CD8-positive, alpha-beta memory T cell (primary cell): ENCODE results near the gene PARP3. TPM values are rescaled to one million over a fixed set of nuclear protein-coding genes. Genes with fewer than 3 reads are reported as not detected.
"Not testable (repeated sequence)": the region's sequence is repeated elsewhere in the genome, so short reads cannot be mapped to it uniquely, and the experiment has no call there.

Source experiments
- CTCF ChIA-PET: fragments of 350-600 bp; sonication (Branson Sonifier 250); formaldehyde crosslinking; loops from one replicate; lab custom pipeline; 2021; ENCODE audit warnings: antibody characterized with exemption; lab: Charles Lee
- POLR2A ChIA-PET: fragments of 350-600 bp; sonication (Branson Sonifier 250); formaldehyde crosslinking; loops from one replicate; lab custom pipeline; 2021; ENCODE audit warnings: antibody characterized with exemption; lab: Charles Lee
- DNase-seq, 5 donors: peaks; one replicate each; pipeline versions ENCODE4 v3.0.0 to v3.0.0-alpha.2; 2020 to 2022; ENCODE audit warnings: mixed read lengths in 1 of 5
- H3K27ac ChIP-seq: one replicate; pipeline ENCODE4 v1.7.0; 2013; ENCODE audit warnings: low read depth, mild to moderate bottlenecking, low read length, moderate library complexity
- H3K27me3 ChIP-seq: 2 replicates; pipeline ENCODE4 v1.7.0; 2013; ENCODE audit warnings: low read length, mild to moderate bottlenecking; ENCODE audit not compliant: insufficient read depth, poor library complexity, severe bottlenecking
- H3K36me3 ChIP-seq: 2 replicates; pipeline ENCODE4 v1.7.0; 2013; ENCODE audit warnings: mild to moderate bottlenecking, low read length, moderate library complexity; ENCODE audit not compliant: insufficient read depth
- H3K4me1 ChIP-seq: 2 replicates; pipeline ENCODE4 v1.7.0; 2013; ENCODE audit warnings: mild to moderate bottlenecking, low read length, moderate library complexity; ENCODE audit not compliant: insufficient read depth
- H3K4me3 ChIP-seq: 2 replicates; pipeline ENCODE4 v1.7.0; 2013; ENCODE audit warnings: mild to moderate bottlenecking, low read length
- H3K9me3 ChIP-seq: 2 replicates; pipeline ENCODE4 v1.7.0; 2013; ENCODE audit warnings: mild to moderate bottlenecking, low read length
- H3K27ac Mint-ChIP-seq, 8 donors: one replicate each; pipeline ENCODE4 v1.8.0; 2020 to 2021; ENCODE audit warnings: mixed read lengths in 8 of 8, mild to moderate bottlenecking in 6 of 8, inconsistent platforms in 3 of 8, moderate library complexity in 3 of 8
- H3K27me3 Mint-ChIP-seq, 2 donors: one replicate each; pipeline ENCODE4 v1.8.0; 2020 to 2021; ENCODE audit warnings: mixed read lengths in 2 of 2, mild to moderate bottlenecking in 1 of 2, moderate library complexity in 1 of 2
- H3K36me3 Mint-ChIP-seq, 3 donors: one replicate each; pipeline ENCODE4 v1.8.0; 2020 to 2021; ENCODE audit warnings: mixed read lengths in 3 of 3, inconsistent platforms in 1 of 3, mild to moderate bottlenecking in 1 of 3
- H3K4me1 Mint-ChIP-seq, 3 donors: one replicate each; pipeline ENCODE4 v1.8.0; 2020 to 2021; ENCODE audit warnings: mixed read lengths in 3 of 3, inconsistent platforms in 1 of 3, mild to moderate bottlenecking in 1 of 3
- H3K4me3 Mint-ChIP-seq, 7 donors: one replicate each; pipeline ENCODE4 v1.8.0; 2020 to 2021; ENCODE audit warnings: mixed read lengths in 7 of 7, mild to moderate bottlenecking in 6 of 7, moderate library complexity in 4 of 7, inconsistent platforms in 2 of 7
- H3K9me3 Mint-ChIP-seq, 5 donors: one replicate each; pipeline ENCODE4 v1.8.0; 2020 to 2022; ENCODE audit warnings: mixed read lengths in 5 of 5, mild to moderate bottlenecking in 3 of 5, moderate library complexity in 2 of 5, inconsistent platforms in 1 of 5
- polyA plus RNA-seq: library from polyadenylated mRNA; unstranded; fragments of 300-500 nt; fragmentation: Illumina TruSeq; gene quantifications from one replicate; pipeline ENCODE4 v1.2.3, GENCODE V29; 2021
- total RNA-seq, 2 experiments: library from RNA; stranded (reverse); gene quantifications; one replicate each; pipeline ENCODE4 v1.2.3, GENCODE V29; 2021

Gene PARP3
- total and polyA plus RNA-seq, 3 experiments from 2014 or later: 5.9 to 11.5 (median 9.5) TPM

DNA sequence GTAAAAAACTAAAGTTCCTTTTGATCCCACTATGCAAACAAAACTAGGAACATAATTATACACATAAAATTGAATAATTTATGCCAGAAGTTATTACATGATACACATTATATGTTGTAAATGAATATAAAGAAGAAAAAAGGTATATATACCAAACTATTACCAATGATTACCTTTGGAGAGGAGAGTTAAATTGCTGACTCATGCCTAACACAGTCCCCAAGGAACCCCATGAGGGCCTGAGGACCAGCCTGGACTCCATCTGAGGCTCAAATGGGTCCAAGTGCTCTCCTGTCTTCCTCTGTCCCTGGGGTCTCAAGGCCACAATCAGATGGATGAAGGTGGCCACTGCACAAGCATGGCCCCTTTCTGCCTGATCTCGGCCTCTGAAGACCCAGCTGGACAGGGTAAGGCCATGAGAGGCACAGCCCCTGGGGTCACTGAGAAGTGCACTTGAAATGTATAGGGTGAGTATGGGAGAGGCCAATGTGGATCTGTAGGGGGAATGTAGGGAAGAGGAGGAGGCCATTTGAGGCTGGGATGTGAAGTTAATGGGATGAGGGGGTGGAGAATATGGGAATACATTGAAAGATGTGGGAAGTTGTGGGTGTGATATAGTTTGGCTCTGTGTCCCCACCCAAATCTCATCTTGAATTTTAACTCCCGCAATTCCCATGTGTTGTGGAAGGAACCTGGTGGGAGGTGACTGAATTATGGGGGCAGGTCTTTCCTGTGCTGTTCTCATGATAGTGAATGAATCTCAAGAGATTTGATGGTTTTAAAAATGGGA is 37.9 kb upstream of the PARP3 start:
- CTCF ChIA-PET: no interaction called here

DNA sequence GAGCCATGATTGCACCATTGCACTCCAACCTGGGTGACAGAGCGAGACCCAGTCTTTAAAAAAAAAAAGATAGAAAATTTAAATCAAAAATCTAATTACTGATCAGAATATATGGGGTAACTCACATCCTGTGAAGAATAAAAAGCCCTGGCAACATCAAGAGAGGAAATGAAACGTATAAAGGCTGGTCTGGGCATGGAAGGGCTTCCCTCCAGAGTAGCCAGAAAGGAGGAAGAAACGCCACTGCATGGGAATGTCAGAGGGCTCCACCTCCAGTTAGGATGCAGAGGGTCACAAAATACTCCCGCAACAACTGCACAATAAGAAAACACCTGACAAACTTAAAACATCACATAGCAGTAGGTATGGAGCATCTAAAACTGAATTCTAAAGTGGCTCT is 34.1 kb upstream of the PARP3 start:
- no peak for DNase-seq
- Mint-ChIP-seq H3K27ac (no peak overlapping the region), H3K4me1 (no peaks in the 10 kb centered on the region), H3K4me3 (no peak overlapping the region), H3K36me3 (peaks cover 0 to 40% (median 2%) of the 10 kb centered on the region in 3 donors), H3K27me3 (peaks cover 40 to 51% of the 10 kb centered on the region in 2 donors), H3K9me3 (peaks cover 7 to 33% (median 24%) of the 10 kb centered on the region in 5 donors)
- Histone ChIP-seq H3K4me3 (no peak overlapping the region), H3K27me3 (no peaks in the 10 kb centered on the region), H3K4me1 (no peaks in the 10 kb centered on the region), H3K9me3 (no peaks in the 10 kb centered on the region), H3K27ac (no peak overlapping the region), H3K36me3 (no peaks in the 10 kb centered on the region)
- ChIA-PET POLR2A (no interaction called here), CTCF (no interaction called here)

More for the DNA sequence above, 37.9 kb upstream of the PARP3 start:
- no peak for DNase-seq
- H3K4me3 ChIP-seq: no peak overlapping the region
- Mint-ChIP-seq H3K4me3 (no peak overlapping the region), H3K4me1 (no peaks in the 10 kb centered on the region), H3K27ac (no peak overlapping the region), H3K36me3 (peaks cover 0 to 35% (median 2%) of the 10 kb centered on the region in 3 donors), H3K27me3 (peaks cover 44 to 65% of the 10 kb centered on the region in 2 donors), H3K9me3 (peaks cover 6 to 30% (median 17%) of the 10 kb centered on the region in 5 donors)
- H3K9me3 ChIP-seq: no peaks in the 10 kb centered on the region
- H3K27me3 ChIP-seq: no peaks in the 10 kb centered on the region
- no peak overlapping the region for H3K27ac ChIP-seq
- H3K4me1 ChIP-seq: no peaks in the 10 kb centered on the region
- POLR2A ChIA-PET: no interaction called here
- H3K36me3 ChIP-seq: no peaks in the 10 kb centered on the region

GRCh38 chr3:51916418-51916817 is 25.7 kb upstream of the PARP3 start:
- ChIA-PET CTCF (no interaction called here), POLR2A (no interaction called here)
- Histone ChIP-seq H3K4me3 (no peak overlapping the region), H3K36me3 (no peaks in the 10 kb centered on the region), H3K27me3 (no peaks in the 10 kb centered on the region), H3K9me3 (no peaks in the 10 kb centered on the region), H3K27ac (no peak overlapping the region), H3K4me1 (no peaks in the 10 kb centered on the region)
- Mint-ChIP-seq H3K4me1 (no peaks in the 10 kb centered on the region), H3K27me3 (peaks cover 3 to 20% of the 10 kb centered on the region in 2 donors), H3K9me3 (no peaks in the 10 kb centered on the region), H3K36me3 (no peaks in the 10 kb centered on the region), H3K27ac (no peak overlapping the region), H3K4me3 (no peak overlapping the region)
- DNase-seq: no peak

- Histone ChIP-seq H3K27me3 (no peaks in the 10 kb centered on the region), H3K4me1 (no peaks in the 10 kb centered on the region), H3K9me3 (no peaks in the 10 kb centered on the region), H3K36me3 (no peaks in the 10 kb centered on the region), H3K4me3 (no peak overlapping the region), H3K27ac (no peak overlapping the region)
- H3K27me3 Mint-ChIP-seq: peaks cover 4 to 14% of the 10 kb centered on the region in 2 donors
- no peaks in the 10 kb centered on the region for H3K36me3 Mint-ChIP-seq
- H3K4me3 Mint-ChIP-seq: no peak overlapping the region
- H3K9me3 Mint-ChIP-seq: no peaks in the 10 kb centered on the region
- ChIA-PET CTCF (interaction anchor here (0.6 kb wide), 1 partner anchor 1661 kb away, joined by 3 read pairs; no protein-coding TSS in a partner anchor), POLR2A (no interaction called here)
- H3K27ac Mint-ChIP-seq: no peak overlapping the region
- no peaks in the 10 kb centered on the region for H3K4me1 Mint-ChIP-seq
- no peak for DNase-seq
Measured at GRCh38 chr3:51921081-51921578, 21.0 kb upstream of the PARP3 start.

GRCh38 chr3:51927061-51927977 is 14.8 kb upstream of the PARP3 start:
- no peaks in the 10 kb centered on the region for H3K9me3 Mint-ChIP-seq

DNA sequence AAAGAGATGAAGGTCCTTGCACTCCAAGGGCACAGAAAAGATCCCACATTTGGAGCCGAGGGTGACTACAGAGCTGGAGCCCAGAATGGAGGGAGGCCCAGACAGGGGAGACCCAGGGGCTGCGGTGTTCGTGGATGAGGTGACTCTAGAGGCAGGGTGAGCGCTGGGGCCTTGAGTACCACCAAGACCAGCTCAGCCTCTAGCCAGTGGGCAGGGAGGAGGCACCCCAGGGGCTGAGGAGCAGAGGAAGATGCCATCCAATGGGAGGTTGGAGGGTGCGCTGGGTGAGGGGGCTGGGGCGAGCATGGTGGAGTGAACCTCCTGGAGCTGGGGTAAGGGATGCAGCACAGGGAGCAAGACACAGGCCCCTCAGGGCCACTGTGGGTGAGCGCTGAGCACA is 13.7 kb upstream of the PARP3 start:
- no peak overlapping the region for H3K4me3 Mint-ChIP-seq
- no peak for DNase-seq
- H3K9me3 Mint-ChIP-seq: no peaks in the 10 kb centered on the region
- Histone ChIP-seq H3K27me3 (no peaks in the 10 kb centered on the region), H3K9me3 (no peaks in the 10 kb centered on the region), H3K4me3 (no peak overlapping the region), H3K27ac (no peak overlapping the region), H3K36me3 (no peaks in the 10 kb centered on the region), H3K4me1 (no peaks in the 10 kb centered on the region)
- H3K27me3 Mint-ChIP-seq: peaks cover 0 to 1% of the 10 kb centered on the region in 2 donors
- H3K4me1 Mint-ChIP-seq: no peaks in the 10 kb centered on the region
- H3K27ac Mint-ChIP-seq: no peak overlapping the region
- POLR2A ChIA-PET: no interaction called here
- CTCF ChIA-PET: no interaction called here
- peaks cover 0 to 15% (median 0%) of the 10 kb centered on the region in 3 donors for H3K36me3 Mint-ChIP-seq

More at GRCh38 chr3:51927061-51927977, 14.8 kb upstream of the PARP3 start:
- POLR2A ChIA-PET: no interaction called here
- Mint-ChIP-seq H3K27ac (no peak overlapping the region), H3K27me3 (peaks cover 0 to 2% of the 10 kb centered on the region in 2 donors), H3K4me1 (no peaks in the 10 kb centered on the region), H3K36me3 (peaks cover 0 to 6% (median 0%) of the 10 kb centered on the region in 3 donors), H3K4me3 (no peak overlapping the region)
- H3K27me3 ChIP-seq: no peaks in the 10 kb centered on the region
- no peak for DNase-seq
- CTCF ChIA-PET: interaction anchor here (0.7 kb wide), 1 partner anchor 538 kb away, joined by 3 read pairs; no protein-coding TSS in a partner anchor
- no peaks in the 10 kb centered on the region for H3K9me3 ChIP-seq
- H3K4me3 ChIP-seq: no peak overlapping the region
- H3K27ac ChIP-seq: no peak overlapping the region
- H3K4me1 ChIP-seq: no peaks in the 10 kb centered on the region
- no peaks in the 10 kb centered on the region for H3K36me3 ChIP-seq

DNA sequence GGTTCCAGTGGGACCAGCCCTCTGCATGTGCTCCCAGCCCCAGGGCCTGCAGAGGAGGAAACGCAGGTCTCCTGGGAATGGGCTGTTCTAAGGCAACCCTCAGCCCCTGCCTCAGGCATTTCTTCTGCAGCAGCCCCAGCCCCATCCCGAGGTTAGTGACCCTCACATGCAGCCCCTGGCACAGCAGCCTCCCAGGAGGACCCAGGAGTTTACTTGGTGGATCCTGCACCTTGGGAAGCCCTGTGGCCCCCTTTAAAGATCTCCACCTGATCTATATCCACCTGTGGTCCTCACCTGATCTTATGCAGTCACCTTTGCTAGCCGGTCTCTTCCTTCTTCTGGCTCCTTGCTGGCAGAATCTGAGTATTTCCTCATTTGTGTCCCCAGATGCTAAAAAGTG is 13.2 kb upstream of the PARP3 start:
- CTCF ChIA-PET, H3K4me1 ChIP-seq, H3K27me3 Mint-ChIP-seq, H3K4me3 Mint-ChIP-seq, H3K4me3 ChIP-seq, H3K9me3 ChIP-seq, DNase-seq, H3K4me1 Mint-ChIP-seq, H3K27ac Mint-ChIP-seq, H3K9me3 Mint-ChIP-seq, POLR2A ChIA-PET, H3K27ac ChIP-seq, H3K27me3 ChIP-seq, H3K36me3 ChIP-seq: not testable (repeated sequence)
- peaks cover 0 to 20% (median 0%) of the 10 kb centered on the region in 3 donors for H3K36me3 Mint-ChIP-seq
